NCI-H774 (cell line): ENCODE results near the gene GJB5.
"Not testable (repeated sequence)": the region's sequence is repeated elsewhere in the genome, so short reads cannot be mapped to it uniquely, and the experiment has no call there.

Source experiments
- DNase-seq: peaks from one replicate; lab custom pipeline; 2025; lab: John Stamatoyannopoulos, UW

Gene GJB5

DNA sequence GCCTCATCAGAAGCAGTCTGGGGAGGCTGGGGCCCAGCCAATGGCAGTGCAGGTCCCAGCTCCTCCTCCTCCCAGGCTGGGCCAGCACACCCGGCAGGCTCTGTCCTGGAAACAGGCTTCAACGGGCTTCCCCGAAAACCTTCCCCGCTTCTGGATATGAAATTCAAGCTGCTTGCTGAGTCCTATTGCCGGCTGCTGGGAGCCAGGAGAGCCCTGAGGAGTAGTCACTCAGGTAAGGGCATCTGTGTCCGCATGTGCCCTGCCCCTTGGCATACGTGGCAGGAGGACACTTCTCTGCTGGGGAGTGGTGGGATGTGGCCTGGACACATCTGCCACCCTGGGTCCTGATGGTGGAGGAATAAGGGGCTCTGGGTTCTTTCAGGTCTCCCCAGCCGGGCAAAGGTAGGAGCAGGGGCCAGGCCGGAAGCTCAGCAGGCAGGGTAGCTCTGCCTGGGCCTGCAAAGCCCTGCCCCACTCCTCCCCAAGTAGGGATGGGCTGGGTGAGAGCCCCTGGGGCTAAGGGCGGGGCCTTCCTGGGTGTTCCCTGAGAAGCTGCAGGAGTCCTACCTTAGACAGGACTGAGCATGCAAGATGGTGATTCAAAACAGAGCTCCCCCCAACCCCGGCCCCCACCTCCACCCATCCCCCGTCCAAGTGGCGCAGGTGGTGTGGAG is at the start of gene GJB5:
Gene GJB5 (plus strand): TSS at position 84 of the 674 bp plus-strand sequence. CDS start 2,284 bp downstream, outside the sequence.
- DNase-seq, result no peak

DNA sequence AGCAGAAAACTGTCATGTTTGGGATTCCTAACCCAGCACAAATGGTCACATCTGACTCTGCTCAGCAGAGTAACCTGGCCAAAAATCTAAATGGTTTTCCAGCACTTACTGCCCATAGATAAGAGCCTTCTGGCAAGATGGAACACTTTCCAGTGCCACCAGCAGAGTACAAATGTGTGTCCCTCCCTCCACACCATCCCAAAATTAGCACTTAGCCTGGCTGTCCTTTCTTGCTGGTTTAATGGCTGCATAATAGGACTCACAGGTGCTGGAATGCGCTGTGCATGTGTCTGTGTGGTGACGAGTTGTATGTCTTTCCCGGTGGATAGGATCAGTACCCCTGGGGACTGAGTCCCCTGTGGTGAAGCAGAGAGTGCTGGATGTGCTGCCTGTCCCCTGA is 49.8 kb upstream of the GJB5 start:
- DNase-seq, result no peak

DNA sequence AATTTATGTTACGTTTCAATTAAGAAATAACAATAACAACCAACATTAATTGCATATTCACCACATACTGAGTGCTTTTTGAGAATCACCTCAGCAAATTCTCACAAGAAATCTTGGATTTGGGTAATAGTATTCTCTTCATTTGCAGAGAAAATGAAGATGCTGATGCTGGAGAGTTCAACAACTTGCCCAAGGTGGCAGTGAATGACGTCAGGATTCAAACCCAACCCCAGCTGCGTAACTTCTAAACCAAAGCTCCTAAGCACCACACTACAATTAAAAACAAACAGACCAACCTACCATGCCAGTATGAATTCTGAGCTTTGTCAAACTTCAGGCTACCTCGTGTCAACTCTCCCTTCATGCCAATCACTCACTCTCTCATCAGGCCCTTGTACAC is 46.7 kb upstream of the GJB5 start:
- DNase-seq, result no peak

DNA sequence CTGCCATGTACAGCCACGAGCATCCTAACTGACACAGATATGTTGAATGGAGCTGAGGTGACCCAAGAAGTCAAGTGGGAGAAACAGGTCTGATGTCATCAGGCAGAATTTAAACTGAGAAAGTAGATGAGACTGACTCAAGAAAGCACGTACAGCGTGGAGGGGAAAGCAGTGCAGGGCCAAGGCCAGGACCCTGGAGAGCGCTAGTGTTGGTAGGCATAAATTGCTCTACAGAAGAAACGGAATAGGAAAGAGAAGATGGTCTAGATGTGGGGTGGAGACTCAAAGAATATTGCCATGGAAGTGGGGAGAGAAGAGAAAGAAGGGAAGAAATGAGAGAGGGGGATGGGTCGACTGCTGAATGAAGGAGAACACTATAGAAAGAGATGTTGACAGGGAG is 45.3 kb upstream of the GJB5 start:
- no peak for DNase-seq

DNA sequence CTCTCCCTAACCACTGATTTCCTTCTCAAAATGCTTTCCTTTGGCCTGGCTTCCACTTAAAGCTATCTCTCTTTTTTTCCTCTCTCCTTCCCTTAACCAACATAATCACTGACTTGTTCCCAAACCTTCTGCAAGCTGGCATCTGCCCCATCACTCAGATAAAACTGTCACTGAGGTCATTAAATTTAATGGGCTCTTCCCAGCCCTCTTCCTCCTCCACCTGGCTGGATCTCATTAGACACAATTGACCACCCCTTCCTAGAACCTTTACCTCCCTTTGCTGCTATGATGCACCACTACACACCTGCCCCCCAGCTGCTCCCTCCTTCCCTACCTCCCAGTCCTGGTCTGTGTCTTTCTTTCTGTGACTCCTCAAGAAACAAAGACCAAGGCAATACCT is 44.0 kb upstream of the GJB5 start:
- DNase-seq, result no peak

DNA sequence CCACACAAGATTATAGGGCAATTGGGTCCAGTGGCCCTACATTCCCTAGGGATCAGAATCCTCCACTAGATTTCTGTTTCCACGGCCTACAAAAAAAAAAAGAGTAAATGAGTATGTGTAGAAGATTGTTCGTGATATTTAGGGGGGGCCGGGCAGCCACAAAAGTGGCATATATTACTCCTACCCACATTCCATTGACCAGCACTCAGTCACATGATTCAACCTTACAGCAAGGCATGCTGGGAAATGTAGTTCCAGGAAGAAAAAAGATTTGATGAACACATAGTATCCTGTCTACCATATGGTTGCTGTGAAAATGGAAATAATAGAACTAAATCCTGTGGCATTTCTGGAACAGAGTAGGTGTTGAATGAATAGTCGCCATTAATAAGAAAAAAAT is 43.4 kb upstream of the GJB5 start:
- DNase-seq, result no peak

DNA sequence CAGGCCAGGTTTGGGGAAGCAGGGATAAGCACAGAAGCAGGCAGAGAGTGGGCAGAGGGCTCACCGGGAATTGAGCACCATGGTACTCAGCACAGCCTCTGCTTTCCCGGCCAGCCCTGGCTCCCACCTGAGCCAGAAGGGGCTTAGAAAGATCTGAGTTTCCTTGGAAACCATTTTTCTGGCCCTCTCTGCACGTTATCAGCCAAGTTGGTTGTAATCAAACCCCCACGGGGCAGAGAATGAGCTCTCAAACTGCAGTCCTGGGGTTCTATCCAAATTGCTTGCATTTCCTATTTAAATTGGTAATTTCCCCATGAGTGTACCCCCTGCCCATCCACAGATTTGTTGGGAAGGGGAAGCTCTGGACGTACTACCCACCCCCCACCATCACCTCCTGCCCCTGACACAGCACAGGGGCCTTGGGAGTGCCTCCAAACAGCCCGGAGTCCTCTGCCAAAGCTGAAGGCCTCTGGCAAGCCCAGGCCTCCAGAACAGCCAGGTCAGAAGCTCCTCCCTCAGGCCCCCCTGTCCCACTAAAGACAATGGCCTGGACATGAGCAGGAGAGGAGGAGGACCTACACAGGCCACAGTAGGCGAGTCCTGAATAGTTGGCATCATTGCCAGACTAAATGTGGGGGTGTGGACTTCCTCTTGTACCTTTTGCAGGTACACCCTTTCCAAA is 42.7 kb upstream of the GJB5 start:
- DNase-seq, result no peak

DNA sequence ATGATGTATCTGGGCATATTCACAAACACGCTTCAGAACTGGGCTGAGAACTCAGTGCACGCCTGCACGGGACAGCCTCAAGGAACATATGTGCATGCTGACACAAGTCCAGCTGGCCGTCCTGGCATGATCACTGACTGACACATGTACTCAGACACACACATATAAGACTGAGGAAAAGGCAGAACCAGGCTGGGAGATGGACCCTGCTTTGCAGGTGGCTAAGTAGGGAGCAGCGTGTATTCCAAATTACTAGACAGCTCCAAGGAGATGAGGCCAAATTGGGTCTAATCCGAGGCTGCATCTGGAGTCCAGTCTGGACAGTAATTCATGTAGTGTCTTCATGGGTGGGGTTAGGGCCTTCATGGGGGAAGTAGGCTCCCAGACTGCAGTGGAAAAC is 41.4 kb upstream of the GJB5 start:
- DNase-seq, result no peak

DNA sequence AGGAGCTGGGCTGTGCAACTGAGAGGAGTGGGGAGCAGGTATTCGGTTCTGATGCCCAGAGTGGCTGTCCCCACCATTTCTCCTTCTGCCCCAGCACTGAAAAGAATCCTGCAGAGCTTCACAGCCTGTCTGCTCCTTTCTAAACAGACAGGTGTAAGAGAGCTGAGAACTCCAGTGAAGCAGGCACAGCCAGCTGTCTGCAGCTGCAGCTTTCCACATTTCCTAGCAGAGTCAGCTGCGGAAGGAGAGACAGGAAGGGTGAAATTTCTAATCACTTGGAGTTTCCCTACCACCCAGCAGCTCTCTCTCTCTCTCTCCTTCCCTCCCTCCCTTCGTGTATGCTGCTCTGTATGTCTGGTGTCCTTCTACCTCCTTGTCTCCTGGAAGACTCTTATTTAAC is 40.5 kb upstream of the GJB5 start:
- DNase-seq, result no peak

DNA sequence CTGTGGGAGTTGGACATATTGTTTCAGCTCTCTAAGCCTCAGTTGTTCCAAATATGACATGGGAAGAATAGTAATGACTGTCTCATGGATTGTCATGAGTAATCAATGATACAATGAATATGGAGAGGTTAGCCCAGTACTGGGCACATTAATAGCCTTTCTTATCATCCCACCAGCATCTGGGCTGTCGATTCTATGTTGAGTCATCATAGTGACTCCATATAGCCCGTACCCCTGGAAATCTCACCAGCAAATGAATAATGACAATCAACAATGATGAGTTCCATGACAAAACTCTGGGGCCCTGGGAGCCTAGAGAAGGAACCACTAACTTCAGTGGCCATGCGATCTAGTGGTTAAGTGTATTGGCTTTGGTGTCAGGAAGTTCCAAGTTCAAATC is 39.7 kb upstream of the GJB5 start:
- no peak for DNase-seq

DNA sequence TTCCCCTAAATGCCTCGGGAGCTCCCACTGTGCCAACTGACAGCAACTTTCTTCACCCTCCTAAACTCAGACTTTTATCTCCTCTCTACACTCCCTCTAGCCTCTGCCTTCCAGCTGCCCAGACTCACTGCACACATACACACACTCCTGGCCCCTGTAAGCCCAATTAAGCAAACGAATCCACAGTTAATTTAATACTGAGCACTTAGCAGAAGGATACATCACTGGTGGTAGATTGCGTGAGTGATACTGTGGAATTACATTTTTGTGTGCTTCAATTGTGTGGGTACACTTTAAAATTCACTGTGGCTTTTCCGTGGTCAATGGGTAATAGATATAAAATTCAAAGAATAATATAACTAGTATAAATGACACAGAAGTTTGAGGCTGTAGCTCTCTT is 33.6 kb upstream of the GJB5 start:
- no peak for DNase-seq

DNA sequence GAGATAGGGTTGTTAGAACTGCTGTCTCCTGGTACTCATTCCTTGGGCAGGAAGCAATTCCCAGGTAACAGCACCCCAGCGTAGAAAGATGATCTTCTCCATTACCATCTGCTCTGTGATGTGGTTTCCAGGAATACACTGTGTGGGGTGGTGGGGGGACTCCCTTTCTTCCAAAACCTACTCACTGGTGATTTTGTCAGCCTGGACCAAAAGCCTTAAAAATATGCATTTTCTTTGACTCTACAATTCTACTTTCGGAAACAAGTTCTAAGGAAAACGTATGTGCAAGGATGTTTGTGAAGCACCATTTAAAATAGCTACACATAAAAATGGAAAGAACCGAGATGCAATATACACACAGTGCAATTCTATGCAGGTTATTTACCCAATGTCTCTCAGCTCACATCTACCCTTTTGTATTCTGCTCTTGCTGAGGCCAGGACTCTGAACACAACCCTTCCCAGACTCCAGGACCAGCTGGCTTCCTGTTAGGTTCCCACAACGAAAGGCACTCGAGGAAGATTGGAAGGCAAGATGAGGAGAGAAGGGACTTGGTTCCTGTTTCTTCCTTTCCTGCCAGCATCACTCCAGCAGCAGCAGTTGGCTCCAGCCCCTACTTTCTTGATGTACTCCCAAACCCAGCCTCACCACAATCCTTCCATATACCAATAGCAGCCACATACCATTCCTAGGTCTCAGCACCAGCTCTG is 33.0 kb upstream of the GJB5 start:
- no peak for DNase-seq

DNA sequence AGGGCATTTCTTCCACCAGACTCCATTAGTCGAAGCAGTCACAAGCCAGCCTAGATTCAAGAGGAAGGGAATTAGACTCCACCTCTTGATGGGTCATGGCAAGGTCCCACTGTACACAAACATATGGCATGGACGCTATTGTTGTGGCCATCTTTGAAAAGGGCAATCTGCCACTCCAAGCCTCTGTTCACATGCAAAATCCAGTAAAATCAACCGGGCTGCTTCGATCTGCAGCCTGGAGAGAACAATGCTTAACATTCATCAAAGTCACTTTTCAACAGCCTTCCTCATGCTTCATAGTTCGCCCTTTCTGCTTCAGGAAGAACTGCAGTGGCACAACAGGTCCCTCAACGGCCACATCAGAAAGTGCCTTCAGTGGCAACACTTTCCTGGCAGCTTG is 28.0 kb upstream of the GJB5 start:
- DNase-seq, result no peak

DNA sequence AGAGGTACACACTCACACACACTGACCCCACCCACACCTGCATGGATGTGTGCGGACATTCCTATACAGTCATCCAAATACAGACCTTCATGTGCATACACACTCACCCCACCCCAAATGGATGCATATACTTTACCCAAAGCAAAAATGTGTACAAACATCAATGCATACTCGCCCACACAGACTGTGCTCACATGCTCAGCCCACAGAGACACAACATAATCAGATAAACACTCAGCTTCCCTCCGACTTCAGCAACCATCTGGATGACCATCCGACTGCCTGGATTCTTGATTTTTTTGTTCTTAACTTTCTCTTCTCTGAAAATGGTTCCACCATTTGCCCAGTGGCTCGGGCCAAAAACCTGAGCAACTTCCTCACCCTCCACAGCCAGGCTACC is 24.4 kb upstream of the GJB5 start:
- DNase-seq, result no peak

DNA sequence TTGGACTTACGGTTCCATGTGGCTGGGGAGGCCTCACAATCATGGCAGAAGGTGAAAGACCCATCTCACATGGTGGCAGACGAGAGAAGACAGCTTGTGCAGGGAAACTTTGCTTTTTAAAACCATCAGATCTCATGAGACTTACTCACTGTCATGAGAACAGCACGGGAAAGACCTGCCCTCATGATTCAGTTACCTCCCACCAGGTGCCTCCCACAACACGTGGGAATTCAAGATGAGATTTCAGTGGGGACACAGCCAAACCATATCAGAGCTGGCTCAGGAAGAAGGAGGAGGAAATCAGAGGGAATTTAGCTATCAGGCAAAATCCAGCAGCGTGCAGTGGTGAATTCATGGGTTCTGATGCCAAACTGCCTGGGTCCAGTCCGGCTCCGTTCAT is 22.0 kb upstream of the GJB5 start:
- not testable (repeated sequence) for DNase-seq

DNA sequence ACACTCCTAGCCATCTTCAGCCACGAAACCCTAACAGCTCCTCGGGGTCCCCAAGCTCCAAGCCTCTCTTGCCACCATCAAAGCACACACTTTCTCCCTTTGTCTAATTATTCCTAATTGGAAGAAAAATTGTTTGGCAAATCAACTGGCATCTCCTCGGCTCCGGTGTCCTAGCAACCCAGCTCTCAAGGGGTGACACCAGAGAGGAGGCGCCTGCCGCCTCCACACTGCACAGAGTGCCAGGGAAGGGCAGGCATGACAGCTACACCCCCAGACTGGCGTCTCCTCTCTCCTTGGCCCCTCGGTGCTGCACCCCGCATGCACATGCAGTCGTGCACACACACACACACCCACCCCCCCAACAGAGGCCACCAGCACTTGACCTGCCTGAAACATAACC is 18.2 kb upstream of the GJB5 start:
- DNase-seq, result peak; percentile 19

DNA sequence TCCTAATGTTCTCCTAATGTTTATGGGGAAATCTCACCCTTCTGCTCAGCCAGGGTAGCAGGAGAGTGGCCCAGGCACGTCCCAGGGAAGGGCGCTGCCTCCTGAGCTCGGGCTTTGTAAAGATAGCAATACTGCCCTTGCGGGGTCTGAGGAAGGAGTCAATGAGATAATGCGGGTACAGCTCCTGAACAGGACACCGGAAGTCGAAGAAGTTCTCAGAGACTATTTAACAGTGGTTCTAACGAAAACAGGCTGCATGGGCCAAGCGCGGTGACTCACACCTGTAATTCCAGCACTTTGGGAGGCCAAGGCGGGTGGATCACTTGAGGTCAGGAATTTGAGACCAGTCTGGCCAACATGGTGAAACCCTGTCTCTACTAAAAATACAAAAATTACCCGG is 17.6 kb upstream of the GJB5 start:
- DNase-seq, result not testable (repeated sequence)

DNA sequence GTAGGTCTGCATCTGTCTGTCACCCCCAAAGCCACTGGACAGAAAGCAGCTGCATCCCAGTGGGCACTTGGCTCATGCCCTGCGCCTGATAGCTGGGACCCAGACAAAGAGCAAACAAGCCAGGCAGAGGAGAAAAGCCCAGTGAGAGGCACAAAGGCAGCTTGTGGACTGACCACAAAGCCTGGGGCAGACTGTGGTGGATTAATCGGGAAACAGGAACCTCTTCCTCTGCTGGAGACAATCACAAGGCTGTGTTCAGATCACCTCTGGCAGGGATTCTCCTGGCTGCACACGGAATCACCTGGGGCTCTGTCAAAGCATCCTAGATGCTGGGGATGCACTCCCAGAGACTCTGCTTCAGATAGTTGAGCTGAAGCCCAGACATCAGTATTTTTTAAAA is 15.2 kb upstream of the GJB5 start:
- peak; percentile 34 for DNase-seq

DNA sequence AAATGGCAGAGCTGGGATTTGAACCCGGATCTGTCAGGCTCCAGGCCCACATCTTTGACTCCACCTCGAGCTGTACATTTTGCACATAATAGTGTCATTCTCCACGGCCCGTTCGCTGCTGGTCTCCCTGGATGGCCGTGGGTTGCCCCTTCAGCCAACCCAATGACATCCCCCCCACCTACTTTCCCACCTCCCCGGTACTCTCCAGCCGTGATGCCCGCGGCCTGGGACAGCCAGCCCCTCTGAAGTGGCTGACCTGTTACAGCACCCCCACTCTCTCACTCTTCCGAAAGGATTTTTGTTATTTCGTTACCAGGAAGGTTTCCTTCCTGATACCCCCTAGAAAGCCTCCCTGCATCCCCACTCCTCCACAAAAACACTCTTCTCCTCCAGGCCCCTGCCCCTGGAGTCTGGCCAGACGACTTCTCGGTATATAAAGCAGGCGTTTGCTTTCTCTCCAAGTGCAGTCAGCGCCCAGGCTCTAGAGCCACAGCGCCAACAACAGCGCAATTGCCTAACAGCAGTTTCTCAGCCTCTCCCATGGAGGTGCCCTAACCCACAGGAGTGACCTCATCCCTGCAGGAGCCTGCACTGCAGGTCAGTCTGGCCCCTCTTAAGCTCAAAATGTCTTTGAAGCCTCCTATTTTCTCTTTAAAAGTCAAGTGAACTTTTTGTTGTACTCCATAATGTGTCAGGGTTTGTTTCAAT is 14.5 kb upstream of the GJB5 start:
- DNase-seq, result peak; percentile 71

DNA sequence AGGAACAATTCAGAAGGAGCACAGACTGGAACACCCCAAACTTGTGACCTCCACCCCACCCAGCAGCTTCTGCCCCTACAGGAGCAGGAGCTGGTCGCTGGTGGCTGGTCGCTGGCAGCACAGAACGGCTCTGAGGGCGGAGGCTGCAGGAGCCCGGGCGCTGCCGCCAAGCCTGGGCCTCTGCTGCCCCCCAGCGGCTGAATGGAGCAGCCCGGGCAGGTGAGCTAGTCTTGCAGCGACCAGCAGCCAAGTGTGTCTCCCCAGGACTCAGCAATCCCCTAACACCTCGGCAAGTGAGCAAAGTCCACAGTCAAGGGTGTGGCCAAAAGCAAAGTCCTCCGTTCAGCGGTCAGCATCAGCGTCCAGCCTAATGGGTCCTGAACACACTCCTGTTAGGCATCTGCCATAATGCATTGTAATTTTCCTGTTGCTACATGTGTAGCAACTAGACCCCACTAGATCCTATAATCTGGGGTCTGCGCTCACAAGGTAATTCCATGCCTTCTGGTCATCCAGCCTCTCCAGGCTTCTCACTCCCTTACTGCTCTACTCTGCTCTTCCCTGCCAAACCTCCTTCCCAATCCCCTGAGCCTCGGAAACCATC is 12.1 kb upstream of the GJB5 start:
- DNase-seq, result peak; percentile 81

DNA sequence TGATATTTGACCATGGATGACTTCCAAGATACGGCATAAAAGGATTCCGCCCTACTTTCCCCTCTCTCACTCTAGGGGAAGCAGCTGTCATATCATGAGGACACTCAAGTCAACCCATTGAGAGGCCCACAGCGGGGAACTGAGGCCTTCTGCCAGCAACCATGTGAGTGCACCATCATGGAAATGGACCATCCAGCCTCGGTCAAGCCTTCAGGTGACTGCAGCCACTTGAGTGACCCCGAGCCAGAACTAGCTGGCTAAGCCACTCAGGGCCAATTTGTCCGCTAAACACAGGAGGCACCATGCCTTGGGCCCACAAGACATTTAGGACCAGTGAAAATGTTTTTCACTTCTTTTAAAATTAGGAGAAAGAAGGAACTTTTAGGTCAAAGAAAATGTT is 11.1 kb upstream of the GJB5 start:
- DNase-seq, result no peak

DNA sequence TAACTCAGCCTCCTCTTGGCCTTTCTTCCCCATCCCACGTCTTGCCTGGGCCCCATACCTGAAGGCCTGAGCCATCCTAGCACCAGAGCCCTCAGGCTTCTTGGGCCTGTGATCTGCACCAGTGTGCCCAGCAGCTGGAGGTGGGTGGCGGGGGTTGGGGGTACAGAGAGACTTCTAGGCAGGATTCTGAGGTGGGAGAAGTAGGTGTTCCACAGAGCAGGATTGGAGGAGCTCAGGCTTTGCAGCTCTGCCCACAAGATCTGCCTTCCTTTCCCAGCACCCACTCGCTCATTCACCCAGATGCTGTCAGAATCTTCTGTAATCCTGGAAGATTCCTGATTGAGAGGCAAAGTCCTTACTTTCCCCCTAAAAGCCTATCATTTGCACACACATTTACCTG is 10.0 kb upstream of the GJB5 start:
- DNase-seq, result no peak
